Measurements from ENCODE around the gene EFNA5. TPM values are rescaled to one million over a fixed set of nuclear protein-coding genes. Genes with fewer than 3 reads are reported as not detected.

EFNA5 gene
- polyA plus RNA-seq, 1 of the 3 experiments (the other 2 are of a cell fraction) = 0.81 TPM

DNA sequence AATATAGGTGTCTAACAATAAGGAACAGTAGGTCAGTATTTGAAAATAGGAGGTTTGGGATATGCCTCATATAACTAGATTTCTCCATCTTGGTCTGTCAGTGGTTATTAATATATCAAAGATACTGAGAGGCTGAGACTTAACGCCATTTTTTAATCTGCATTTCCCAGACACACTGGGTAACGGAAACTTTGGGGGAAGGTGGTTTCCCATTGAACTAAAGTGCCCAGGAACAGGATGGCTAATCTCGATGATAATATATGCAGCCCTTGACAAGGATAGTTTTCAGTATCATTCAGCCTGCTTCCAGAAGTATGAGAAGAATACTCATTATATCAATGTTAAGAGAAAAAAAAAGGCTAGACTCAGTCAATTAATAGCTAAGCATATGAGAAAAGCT is 30.7 kb downstream of the EFNA5 start:
- WGBS (ENCODE audit: low lambda C conversion rate) = 89% methylated on average over 3 of the region's 3 CpGs
- H3K79me2 ChIP-seq (ENCODE audit: insufficient read depth) = no peaks in the 10 kb centered on the region
- ChIA-PET POLR2A (no interaction called here), CTCF (no interaction called here)
- DNase-seq = no peak
- no peak overlapping the region for H3K9ac ChIP-seq
- no peak overlapping the region for H3K4me2 ChIP-seq
- no peak overlapping the region for H3K27ac ChIP-seq (ENCODE audit: low read depth in 2 of 2, low read length in 1 of 2)
- no peaks in the 10 kb centered on the region for H4K20me1 ChIP-seq (ENCODE audit: insufficient read depth)
- H2AFZ ChIP-seq (ENCODE audit: low read depth) = no peak overlapping the region
- no peaks in the 10 kb centered on the region for H3K9me3 ChIP-seq
- H3K4me3 ChIP-seq (ENCODE audit: low read depth in 2 of 2, low read length in 1 of 2) = no peak overlapping the region
- no peak for TF ChIP-seq RCOR1 (IDR thresholded peaks at IDR 0.05; ENCODE audit: low read length)
- no peak for TF ChIP-seq RAD21 (IDR thresholded peaks at IDR 0.05; ENCODE audit: low read length)
- no peak for TF ChIP-seq SIN3A (IDR thresholded peaks at IDR 0.05; ENCODE audit: borderline replicate concordance, low read depth, low read length)
- TF ChIP-seq ELF1 (IDR thresholded peaks at IDR 0.05) = no peak
- TF ChIP-seq NFIC (IDR thresholded peaks at IDR 0.05; ENCODE audit: borderline replicate concordance) = no peak
- no peak for TF ChIP-seq MXI1 (IDR thresholded peaks at IDR 0.05; ENCODE audit: low read depth, low read length)
- no peak for TF ChIP-seq RFX5 (IDR thresholded peaks at IDR 0.05; ENCODE audit: low read length)
- TF ChIP-seq TAF1 (IDR thresholded peaks at IDR 0.05; ENCODE audit: borderline replicate concordance, low read depth, low read length) = no peak
- TF ChIP-seq, protein P1, sequence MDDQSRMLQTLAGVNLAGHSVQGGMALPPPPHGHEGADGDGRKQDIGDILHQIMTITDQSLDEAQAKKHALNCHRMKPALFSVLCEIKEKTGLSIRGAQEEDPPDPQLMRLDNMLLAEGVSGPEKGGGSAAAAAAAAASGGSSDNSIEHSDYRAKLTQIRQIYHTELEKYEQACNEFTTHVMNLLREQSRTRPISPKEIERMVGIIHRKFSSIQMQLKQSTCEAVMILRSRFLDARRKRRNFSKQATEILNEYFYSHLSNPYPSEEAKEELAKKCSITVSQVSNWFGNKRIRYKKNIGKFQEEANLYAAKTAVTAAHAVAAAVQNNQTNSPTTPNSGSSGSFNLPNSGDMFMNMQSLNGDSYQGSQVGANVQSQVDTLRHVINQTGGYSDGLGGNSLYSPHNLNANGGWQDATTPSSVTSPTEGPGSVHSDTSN (IDR thresholded peaks at IDR 0.05) = no peak
- TF ChIP-seq, protein P2, sequence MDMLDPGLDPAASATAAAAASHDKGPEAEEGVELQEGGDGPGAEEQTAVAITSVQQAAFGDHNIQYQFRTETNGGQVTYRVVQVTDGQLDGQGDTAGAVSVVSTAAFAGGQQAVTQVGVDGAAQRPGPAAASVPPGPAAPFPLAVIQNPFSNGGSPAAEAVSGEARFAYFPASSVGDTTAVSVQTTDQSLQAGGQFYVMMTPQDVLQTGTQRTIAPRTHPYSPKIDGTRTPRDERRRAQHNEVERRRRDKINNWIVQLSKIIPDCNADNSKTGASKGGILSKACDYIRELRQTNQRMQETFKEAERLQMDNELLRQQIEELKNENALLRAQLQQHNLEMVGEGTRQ (IDR thresholded peaks at IDR 0.05; ENCODE audit: borderline replicate concordance, low read depth, low read length) = no peak
- TF ChIP-seq, protein P3, sequence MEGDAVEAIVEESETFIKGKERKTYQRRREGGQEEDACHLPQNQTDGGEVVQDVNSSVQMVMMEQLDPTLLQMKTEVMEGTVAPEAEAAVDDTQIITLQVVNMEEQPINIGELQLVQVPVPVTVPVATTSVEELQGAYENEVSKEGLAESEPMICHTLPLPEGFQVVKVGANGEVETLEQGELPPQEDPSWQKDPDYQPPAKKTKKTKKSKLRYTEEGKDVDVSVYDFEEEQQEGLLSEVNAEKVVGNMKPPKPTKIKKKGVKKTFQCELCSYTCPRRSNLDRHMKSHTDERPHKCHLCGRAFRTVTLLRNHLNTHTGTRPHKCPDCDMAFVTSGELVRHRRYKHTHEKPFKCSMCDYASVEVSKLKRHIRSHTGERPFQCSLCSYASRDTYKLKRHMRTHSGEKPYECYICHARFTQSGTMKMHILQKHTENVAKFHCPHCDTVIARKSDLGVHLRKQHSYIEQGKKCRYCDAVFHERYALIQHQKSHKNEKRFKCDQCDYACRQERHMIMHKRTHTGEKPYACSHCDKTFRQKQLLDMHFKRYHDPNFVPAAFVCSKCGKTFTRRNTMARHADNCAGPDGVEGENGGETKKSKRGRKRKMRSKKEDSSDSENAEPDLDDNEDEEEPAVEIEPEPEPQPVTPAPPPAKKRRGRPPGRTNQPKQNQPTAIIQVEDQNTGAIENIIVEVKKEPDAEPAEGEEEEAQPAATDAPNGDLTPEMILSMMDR (IDR thresholded peaks at IDR 0.05) = no peak
- TF ChIP-seq FOSL2 (IDR thresholded peaks at IDR 0.05; ENCODE audit: borderline replicate concordance, low read depth) = no peak
- TF ChIP-seq YY1 (IDR thresholded peaks at IDR 0.05; ENCODE audit: low read depth) = no peak
- TF ChIP-seq GABPA (IDR thresholded peaks at IDR 0.05; ENCODE audit: low read depth) = no peak
- no peak for TF ChIP-seq FOXJ3 (CRISPR knock-in tag; IDR thresholded peaks at IDR 0.05)
- no peak for TF ChIP-seq EP300 (IDR thresholded peaks at IDR 0.05; ENCODE audit: borderline replicate concordance in 1 of 2, low read depth in 1 of 2, low read length in 1 of 2)
- TF ChIP-seq, protein P4, sequence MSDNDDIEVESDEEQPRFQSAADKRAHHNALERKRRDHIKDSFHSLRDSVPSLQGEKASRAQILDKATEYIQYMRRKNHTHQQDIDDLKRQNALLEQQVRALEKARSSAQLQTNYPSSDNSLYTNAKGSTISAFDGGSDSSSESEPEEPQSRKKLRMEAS (IDR thresholded peaks at IDR 0.05; ENCODE audit: low read depth) = no peak
- TF ChIP-seq GATA2 (CRISPR knock-in tag; IDR thresholded peaks at IDR 0.05) = no peak
- TF ChIP-seq JUND (IDR thresholded peaks at IDR 0.05) = no peak
- no peak for TF ChIP-seq NRF1 (IDR thresholded peaks at IDR 0.05; ENCODE audit: low read depth, low read length)
- H3K27me3 ChIP-seq (ENCODE audit: insufficient read depth) = no peaks in the 10 kb centered on the region
- H3F3A ChIP-seq (replicated peaks; ENCODE audit: insufficient read depth) = no peaks in the 10 kb centered on the region
- no peaks in the 10 kb centered on the region for H3K36me3 ChIP-seq (replicated peaks in 1 of 2; ENCODE audit: control insufficient read depth in 1 of 2, insufficient read depth in 2 of 2, low read length in 1 of 2)
- H3K9me2 ChIP-seq = no peaks in the 10 kb centered on the region
- peaks cover 0 to 5% of the 10 kb centered on the region in 2 experiments; a peak in 3 of 4 replicates for H3K4me1 ChIP-seq (ENCODE audit: control insufficient read depth in 1 of 2, insufficient read depth in 2 of 2, low read depth in 1 of 2, low read length in 1 of 2)

Measured in SK-N-SH (cell line).